ENCODE data around the gene ALDH5A1. TPM values are rescaled to one million over a fixed set of nuclear protein-coding genes. Genes with fewer than 3 reads are reported as not detected.

Gene ALDH5A1
- total and polyA plus RNA-seq, 9 donors = 4.1 to 17.0 (median 10.1) TPM

- 69 to 94% (median 88%) methylated on average over 3 of the region's 3 CpGs for WGBS, 3 donors
- intact Hi-C loops (cut with DNase I) = no loop called here
- no peaks in the 10 kb centered on the region for H3K36me3 ChIP-seq
- no peak overlapping the region for H3K27ac ChIP-seq
- H3K27me3 ChIP-seq = no peaks in the 10 kb centered on the region
- no peak overlapping the region for H3K4me3 ChIP-seq
- TF ChIP-seq POLR2A (IDR thresholded peaks at IDR 0.05) (no peak), CTCF (IDR thresholded peaks at IDR 0.05) (no peak), EP300 (IDR thresholded peaks at IDR 0.05) (no peak)
- no peaks in the 10 kb centered on the region for H3K4me1 ChIP-seq (ENCODE audit: insufficient read depth)
- H3K9me3 ChIP-seq = no peaks in the 10 kb centered on the region
- no peak for DNase-seq
These were observed 29.6 kb downstream of the ALDH5A1 start for GRCh38 chr6:24524329-24524728.

GRCh38 chr6:24524805-24525204 is 30.0 kb downstream of the ALDH5A1 start:
- Histone ChIP-seq H3K4me1 (ENCODE audit: insufficient read depth) (no peaks in the 10 kb centered on the region), H3K27ac (no peak overlapping the region), H3K4me3 (no peak overlapping the region), H3K36me3 (no peaks in the 10 kb centered on the region), H3K9me3 (no peaks in the 10 kb centered on the region), H3K27me3 (no peaks in the 10 kb centered on the region)
- 41 to 54% (median 42%) methylated on average over 5 of the region's 5 CpGs for WGBS, 3 donors
- intact Hi-C loops (cut with DNase I) = no loop called here
- TF ChIP-seq POLR2A (IDR thresholded peaks at IDR 0.05) (no peak), CTCF (IDR thresholded peaks at IDR 0.05) (no peak), EP300 (IDR thresholded peaks at IDR 0.05) (no peak)
- DNase-seq = no peak

DNA sequence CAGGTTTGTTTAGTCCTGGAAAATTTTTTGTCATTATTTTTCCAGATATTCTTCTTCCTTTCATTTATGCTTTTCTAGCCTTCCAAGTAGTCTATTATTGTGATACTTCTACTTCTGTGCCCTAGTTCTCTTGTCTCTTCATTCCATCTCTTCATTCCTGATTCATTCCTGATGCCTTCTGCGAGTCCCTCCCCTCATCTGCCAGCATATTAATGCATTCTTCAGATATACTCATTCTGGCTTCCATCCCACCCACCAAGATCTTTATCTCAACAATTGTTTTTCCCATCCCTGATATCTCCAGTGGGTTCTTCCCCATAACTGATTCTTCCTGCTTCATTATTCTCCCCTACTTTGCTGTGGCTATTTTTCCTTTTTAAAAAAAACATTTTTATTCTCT is 35.2 kb downstream of the ALDH5A1 start:
- TF ChIP-seq CTCF (IDR thresholded peaks at IDR 0.05) (no peak), POLR2A (IDR thresholded peaks at IDR 0.05) (no peak)
- no peaks in the 10 kb centered on the region for H3K4me1 ChIP-seq (ENCODE audit: insufficient read depth)
- WGBS, 3 donors = 92 to 98% (median 94%) methylated on average over 1 of the region's 1 CpG
- no peak for DNase-seq
- intact Hi-C loops (cut with DNase I) = loop anchor here in 1 of 4 donors (1.0 kb wide), 1 partner anchor 24 kb away; no protein-coding TSS in a partner anchor
- H3K4me3 ChIP-seq = no peak overlapping the region
- H3K9me3 ChIP-seq = no peaks in the 10 kb centered on the region
- H3K27me3 ChIP-seq = no peaks in the 10 kb centered on the region
- H3K27ac ChIP-seq = no peak overlapping the region
- H3K36me3 ChIP-seq = no peaks in the 10 kb centered on the region

- no peaks in the 10 kb centered on the region for H3K36me3 ChIP-seq
- no peak overlapping the region for H3K27ac ChIP-seq
- no peaks in the 10 kb centered on the region for H3K27me3 ChIP-seq
- intact Hi-C loops (cut with DNase I) = no loop called here
- no peaks in the 10 kb centered on the region for H3K9me3 ChIP-seq
- no peaks in the 10 kb centered on the region for H3K4me1 ChIP-seq (ENCODE audit: insufficient read depth)
- 96 to 98% (median 97%) methylated on average over 5 of the region's 5 CpGs for WGBS, 3 donors
- TF ChIP-seq CTCF (IDR thresholded peaks at IDR 0.05) (no peak), EP300 (IDR thresholded peaks at IDR 0.05) (no peak), POLR2A (IDR thresholded peaks at IDR 0.05) (no peak)
- no peak for DNase-seq
- no peak overlapping the region for H3K4me3 ChIP-seq
These were observed 39.6 kb downstream of the ALDH5A1 start for GRCh38 chr6:24534329-24534728.

DNA sequence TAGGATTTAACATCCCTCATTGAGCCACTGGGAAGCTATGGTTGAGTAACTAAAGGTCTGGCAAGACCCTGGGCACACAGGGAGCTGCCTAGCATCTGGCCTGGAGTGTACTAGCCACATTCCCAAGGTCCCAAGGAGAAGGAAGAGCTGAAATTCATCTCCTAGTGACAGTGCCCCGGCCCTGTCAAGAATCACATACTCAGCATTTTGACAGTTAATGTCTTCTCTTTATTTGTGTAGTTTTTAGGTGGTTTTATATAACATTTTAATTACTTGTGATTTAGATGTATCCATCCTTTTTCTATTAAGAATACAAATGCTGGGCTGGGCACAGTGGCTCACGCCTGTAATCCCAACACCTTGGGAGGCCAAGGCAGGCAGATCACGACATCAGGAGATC is 40.4 kb downstream of the ALDH5A1 start:
- Histone ChIP-seq H3K4me1 (ENCODE audit: insufficient read depth) (no peaks in the 10 kb centered on the region), H3K9me3 (no peaks in the 10 kb centered on the region), H3K36me3 (no peaks in the 10 kb centered on the region), H3K27me3 (no peaks in the 10 kb centered on the region), H3K4me3 (no peak overlapping the region), H3K27ac (no peak overlapping the region)
- 63 to 100% (median 95%) methylated on average over 3 of the region's 3 CpGs for WGBS, 3 donors
- TF ChIP-seq POLR2A (IDR thresholded peaks at IDR 0.05) (no peak), EP300 (IDR thresholded peaks at IDR 0.05) (no peak), CTCF (IDR thresholded peaks at IDR 0.05) (no peak)
- no peak for DNase-seq
- intact Hi-C loops (cut with DNase I) = no loop called here

Data from ovary (tissue), 9 donors.